Prostate gland (tissue), 2 donors: ENCODE measurements around the gene EPS8. TPM values are rescaled to one million over a fixed set of nuclear protein-coding genes. Genes with fewer than 3 reads are reported as not detected.

Source experiments
- DNase-seq: peaks from one replicate; pipeline ENCODE4 v3.0.0-alpha.2; 2019; ENCODE audit warnings: low spot score
- H3K27ac ChIP-seq, 2 donors: fragments of 200-600 bp; sonication (generic); 2 replicates each; pipeline ENCODE4 v1.5.1; 2017 to 2019
- H3K27me3 ChIP-seq: fragments of 200-600 bp; sonication (generic); replicated peaks from 2 replicates; pipeline ENCODE4 v1.5.1; 2019; ENCODE audit not compliant: insufficient read depth
- H3K36me3 ChIP-seq, 2 donors: fragments of 200-600 bp; sonication (generic); 1 replicate in 1 of 2; 2 replicates in 1 of 2; pipeline versions ENCODE4 v1.5.1 to v1.8.1; 2017 to 2019
- H3K4me1 ChIP-seq: fragments of 200-600 bp; sonication (generic); replicated peaks from 2 replicates; pipeline ENCODE4 v1.5.1; 2019
- H3K4me3 ChIP-seq, 2 donors: fragments of 200-600 bp; sonication (generic); 2 replicates each; pipeline ENCODE4 v1.5.1; 2017 to 2019
- H3K9me3 ChIP-seq: fragments of 200-600 bp; sonication (generic); 2 replicates; pipeline ENCODE4 v1.5.1; 2017
- POLR2A ChIP-seq: fragments of 450-650 bp; IDR thresholded peaks from one replicate; pipeline ENCODE4 v1.6.1; 2016; ENCODE audit warnings: antibody characterized with exemption, mild to moderate bottlenecking
- POLR2AphosphoS5 ChIP-seq: sonication (generic); formaldehyde crosslinking; IDR thresholded peaks from one replicate; pipeline ENCODE4 v1.6.1; 2017; ENCODE audit warnings: antibody characterized with exemption
- whole genome bisulfite sequencing: methylation state at CpG from one replicate; pipeline ENCODE4 v1.1.5; 2018; 5-methylcytosine and 5-hydroxymethylcytosine counted together
- intact Hi-C: fragments of 100-400 bp; cut with DNase I; formaldehyde crosslinking; loops from one replicate; pipeline ENCODE4 v1.14.2; 2022
- total RNA-seq, 2 donors: library from RNA; depleted of rRNA; stranded (reverse); fragments of >200 nt; gene quantifications; one replicate each; pipeline ENCODE4 v1.1.0, GENCODE V29; 2016
- TF ChIP-seq, protein P1 (sequence below), 4 experiments: fragments of 200-600 bp in 2 of 4; fragments of 450-650 bp in 2 of 4; sonication (generic) in 2 of 4; IDR thresholded peaks; 1 replicate in 3 of 4; 2 replicates in 1 of 4; pipeline ENCODE4 v1.5.1; 2016 to 2019; ENCODE audit warnings: antibody characterized with exemption in 4 of 4, mild to moderate bottlenecking in 2 of 4, moderate library complexity in 2 of 4

EPS8 gene
- total RNA-seq, 2 donors from 2014 or later, result 47.5 to 67.4 TPM

DNA sequence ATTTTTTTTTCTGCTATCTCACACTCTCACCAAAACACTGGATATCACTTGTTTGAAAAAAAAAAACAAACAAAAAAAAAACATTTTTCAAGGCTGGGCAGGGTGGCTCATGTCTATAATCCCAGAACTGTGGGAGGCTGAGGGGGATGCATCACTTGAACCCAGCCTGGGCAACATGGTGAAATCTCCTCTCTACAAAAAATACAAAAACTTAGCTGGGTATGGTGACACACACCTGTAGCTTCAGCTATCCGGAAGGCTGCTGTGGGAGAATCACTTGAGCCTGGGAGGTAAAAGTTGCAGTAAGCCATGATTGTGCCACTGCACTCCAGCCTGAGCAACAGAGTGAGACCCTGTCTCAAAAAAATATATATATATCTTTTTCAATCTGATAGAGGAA lies 66.2 kb downstream of the EPS8 start:
- Histone ChIP-seq H3K4me3 (no peak overlapping the region), H3K36me3 (no peaks in the 10 kb centered on the region), H3K27me3 (no peaks in the 10 kb centered on the region), H3K9me3 (no peaks in the 10 kb centered on the region), H3K4me1 (peaks cover 4% of the 10 kb centered on the region), H3K27ac (no peak overlapping the region)
- TF ChIP-seq, protein P1, sequence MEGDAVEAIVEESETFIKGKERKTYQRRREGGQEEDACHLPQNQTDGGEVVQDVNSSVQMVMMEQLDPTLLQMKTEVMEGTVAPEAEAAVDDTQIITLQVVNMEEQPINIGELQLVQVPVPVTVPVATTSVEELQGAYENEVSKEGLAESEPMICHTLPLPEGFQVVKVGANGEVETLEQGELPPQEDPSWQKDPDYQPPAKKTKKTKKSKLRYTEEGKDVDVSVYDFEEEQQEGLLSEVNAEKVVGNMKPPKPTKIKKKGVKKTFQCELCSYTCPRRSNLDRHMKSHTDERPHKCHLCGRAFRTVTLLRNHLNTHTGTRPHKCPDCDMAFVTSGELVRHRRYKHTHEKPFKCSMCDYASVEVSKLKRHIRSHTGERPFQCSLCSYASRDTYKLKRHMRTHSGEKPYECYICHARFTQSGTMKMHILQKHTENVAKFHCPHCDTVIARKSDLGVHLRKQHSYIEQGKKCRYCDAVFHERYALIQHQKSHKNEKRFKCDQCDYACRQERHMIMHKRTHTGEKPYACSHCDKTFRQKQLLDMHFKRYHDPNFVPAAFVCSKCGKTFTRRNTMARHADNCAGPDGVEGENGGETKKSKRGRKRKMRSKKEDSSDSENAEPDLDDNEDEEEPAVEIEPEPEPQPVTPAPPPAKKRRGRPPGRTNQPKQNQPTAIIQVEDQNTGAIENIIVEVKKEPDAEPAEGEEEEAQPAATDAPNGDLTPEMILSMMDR (IDR thresholded peaks at IDR 0.05), result no peak
- no peak for TF ChIP-seq POLR2A
- no peak for TF ChIP-seq POLR2AphosphoS5
- 93% methylated on average over 1 of the region's 1 CpG for WGBS
- DNase-seq, result no peak
- intact Hi-C loops, result no loop called here

DNA sequence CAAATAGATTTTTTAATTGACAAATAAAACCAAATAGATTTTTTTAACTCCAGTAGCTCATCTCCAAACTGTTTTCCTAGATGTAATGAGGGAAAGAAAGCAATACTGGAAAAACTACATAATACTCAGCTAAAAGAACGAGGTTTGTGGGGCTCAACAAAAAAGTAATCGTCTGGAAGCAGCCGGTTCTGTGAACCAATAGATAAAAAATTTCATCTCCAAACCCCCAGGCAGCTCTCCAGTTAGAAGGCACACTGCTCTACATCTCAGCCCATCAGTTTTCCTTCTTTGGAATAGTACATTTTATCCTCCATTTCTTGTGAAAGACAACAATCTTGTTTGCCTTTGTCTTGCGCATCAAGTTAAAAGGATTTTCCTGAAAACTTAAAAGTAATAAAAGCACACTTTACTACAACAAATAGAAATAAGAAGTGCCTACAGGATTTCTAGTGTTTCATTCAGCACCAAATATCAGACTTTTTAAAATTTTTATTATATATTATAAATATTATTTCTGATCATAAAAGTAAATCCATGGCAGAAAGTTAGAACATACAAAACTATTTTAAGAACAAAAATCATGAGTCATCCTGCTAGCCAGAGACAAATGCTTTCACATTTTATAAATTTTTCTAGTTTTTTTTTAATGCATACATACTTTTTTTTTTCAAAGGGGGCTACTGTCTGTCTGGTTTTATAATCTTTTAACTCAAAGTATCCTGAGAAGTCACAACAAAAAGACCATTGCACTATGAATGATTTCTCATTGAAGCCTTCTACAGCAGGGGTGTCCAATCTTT lies 67.7 kb downstream of the EPS8 start:
- TF ChIP-seq POLR2AphosphoS5 (no peak), POLR2A (no peak)
- TF ChIP-seq, protein P1 (IDR thresholded peaks at IDR 0.05), result no peak
- H3K27ac ChIP-seq, result no peak overlapping the region
- no peak for DNase-seq
- peaks cover 4% of the 10 kb centered on the region for H3K4me1 ChIP-seq
- intact Hi-C loops, result no loop called here
- no peaks in the 10 kb centered on the region for H3K27me3 ChIP-seq
- no peaks in the 10 kb centered on the region for H3K9me3 ChIP-seq
- no peaks in the 10 kb centered on the region for H3K36me3 ChIP-seq
- WGBS, result 60% methylated on average over 4 of the region's 4 CpGs
- H3K4me3 ChIP-seq, result no peak overlapping the region

DNA sequence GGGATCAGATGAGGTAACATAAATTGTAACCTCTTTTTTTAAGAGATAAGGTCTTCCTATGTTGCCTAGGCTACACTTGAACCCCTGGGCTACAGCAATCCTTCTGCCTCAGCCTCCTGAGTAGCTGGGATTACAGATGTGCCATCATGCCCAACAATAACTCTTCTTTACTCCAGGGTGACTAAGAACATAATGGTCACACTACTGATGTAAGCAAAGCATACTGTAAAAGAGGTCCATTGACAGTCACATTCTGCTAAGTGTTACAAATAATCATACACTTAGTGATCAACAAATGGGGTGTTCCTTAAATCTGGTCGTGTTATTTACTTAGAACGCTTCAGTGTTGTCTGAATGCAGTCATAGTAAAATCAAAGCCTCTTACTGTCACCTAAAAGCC lies 68.9 kb downstream of the EPS8 start:
- no peak overlapping the region for H3K27ac ChIP-seq
- intact Hi-C loops, result no loop called here
- H3K9me3 ChIP-seq, result no peaks in the 10 kb centered on the region
- DNase-seq, result no peak
- no peak overlapping the region for H3K4me3 ChIP-seq
- no peaks in the 10 kb centered on the region for H3K27me3 ChIP-seq
- no peaks in the 10 kb centered on the region for H3K4me1 ChIP-seq
- WGBS, result 85% methylated on average over 2 of the region's 2 CpGs
- no peaks in the 10 kb centered on the region for H3K36me3 ChIP-seq
- TF ChIP-seq, protein P1 (IDR thresholded peaks at IDR 0.05), result no peak
- TF ChIP-seq POLR2A (no peak), POLR2AphosphoS5 (no peak)

DNA sequence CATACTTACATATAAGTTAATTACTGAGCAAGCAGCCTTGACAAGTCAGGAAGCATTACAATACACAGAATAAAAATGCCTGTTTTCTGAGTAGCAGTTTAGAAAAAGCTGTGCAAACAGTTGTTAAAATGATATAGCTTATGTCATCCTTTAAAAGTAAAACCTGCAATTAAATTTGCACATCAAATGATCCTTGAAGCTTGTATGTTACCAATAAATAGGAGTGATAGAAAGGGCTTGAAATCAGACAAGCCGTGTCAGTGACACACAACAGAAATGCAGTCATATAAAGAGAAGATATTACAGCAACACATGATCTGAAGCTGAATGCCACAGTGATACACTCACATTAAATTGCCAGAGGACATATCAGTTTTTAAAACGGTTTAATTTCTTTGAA lies 70.0 kb downstream of the EPS8 start:
- H3K27ac ChIP-seq, result no peak overlapping the region
- no peak for DNase-seq

More for the DNA sequence above, 70.0 kb downstream of the EPS8 start:
- TF ChIP-seq POLR2AphosphoS5 (no peak), POLR2A (no peak)
- TF ChIP-seq, protein P1 (IDR thresholded peaks at IDR 0.05), result no peak
- Histone ChIP-seq H3K4me3 (no peak overlapping the region), H3K36me3 (no peaks in the 10 kb centered on the region), H3K9me3 (no peaks in the 10 kb centered on the region), H3K4me1 (no peaks in the 10 kb centered on the region), H3K27me3 (no peaks in the 10 kb centered on the region)
- WGBS, result 26% methylated on average over 2 of the region's 2 CpGs
- intact Hi-C loops, result no loop called here
